SK-MEL-5 (cell line): ENCODE measurements around the gene ARHGEF17. TPM values are rescaled to one million over a fixed set of nuclear protein-coding genes. Genes with fewer than 3 reads are reported as not detected.

ENCODE experiments used
- DNase-seq: peaks from one replicate; pipeline ENCODE4 v3.0.0-alpha.2; 2016; ENCODE audit warnings: low read depth, low spot score
- in situ Hi-C: cut with HindIII; loops from 2 replicates; pipeline ENCODE4 v1.10.0; 2016; ENCODE audit warnings: low sequenced_read_pairs, high pct_unique_total_duplicates, low pct_unique_long_range_greater_than_20kb
- total RNA-seq: library from RNA; depleted of rRNA; stranded (reverse); fragments of >200 nt; shearing (Covaris generic); gene quantifications from 2 replicates; pipeline ENCODE4 v1.2.3, GENCODE V29; 2014

The ARHGEF17 gene
- total RNA-seq, 1 experiment from 2014 or later: 1.5 TPM

GRCh38 chr11:73318501-73319011 lies 10.5 kb downstream of the ARHGEF17 start:
- DNase-seq: no peak
- in situ Hi-C loops: no loop called here

- DNase-seq: no peak
- in situ Hi-C loops: no loop called here
Observed at GRCh38 chr11:73320763-73321603, 12.9 kb downstream of the ARHGEF17 start.

- in situ Hi-C loops: no loop called here
- no peak for DNase-seq
Observed at GRCh38 chr11:73321604-73322381, 13.7 kb downstream of the ARHGEF17 start.

GRCh38 chr11:73322382-73323306 lies 14.6 kb downstream of the ARHGEF17 start:
- in situ Hi-C loops: no loop called here

GRCh38 chr11:73323464-73323863 lies 15.4 kb downstream of the ARHGEF17 start:
- no peak for DNase-seq
- in situ Hi-C loops: no loop called here

More at GRCh38 chr11:73322382-73323306, 14.6 kb downstream of the ARHGEF17 start:
- no peak for DNase-seq

- in situ Hi-C loops: no loop called here
- no peak for DNase-seq
Observed at GRCh38 chr11:73324116-73324515, 16.0 kb downstream of the ARHGEF17 start.

- DNase-seq: no peak
Observed at GRCh38 chr11:73324665-73325035, 16.6 kb downstream of the ARHGEF17 start.

GRCh38 chr11:73325036-73325981 lies 17.2 kb downstream of the ARHGEF17 start:
- in situ Hi-C loops: no loop called here
- DNase-seq: no peak

More at GRCh38 chr11:73324665-73325035, 16.6 kb downstream of the ARHGEF17 start:
- in situ Hi-C loops: no loop called here

GRCh38 chr11:73326929-73327811 lies 19.1 kb downstream of the ARHGEF17 start:
- in situ Hi-C loops: no loop called here
- no peak for DNase-seq

GRCh38 chr11:73327812-73328364 lies 19.8 kb downstream of the ARHGEF17 start:
- no peak for DNase-seq
- in situ Hi-C loops: no loop called here

GRCh38 chr11:73330569-73331093 lies 22.6 kb downstream of the ARHGEF17 start:
- peak; percentile 69 for DNase-seq
- in situ Hi-C loops: no loop called here

GRCh38 chr11:73331138-73331916 lies 23.3 kb downstream of the ARHGEF17 start:
- in situ Hi-C loops: no loop called here

GRCh38 chr11:73333173-73333572 lies 25.1 kb downstream of the ARHGEF17 start:
- in situ Hi-C loops: no loop called here
- no peak for DNase-seq

More at GRCh38 chr11:73331138-73331916, 23.3 kb downstream of the ARHGEF17 start:
- DNase-seq: peak; percentile 19

GRCh38 chr11:73333640-73334383 lies 25.7 kb downstream of the ARHGEF17 start:
- in situ Hi-C loops: no loop called here

More at GRCh38 chr11:73333640-73334383, 25.7 kb downstream of the ARHGEF17 start:
- no peak for DNase-seq
